ENCODE results near the gene CAMK2B. TPM values are rescaled to one million over a fixed set of nuclear protein-coding genes. Genes with fewer than 3 reads are reported as not detected.
A peak's percentile ranks its signal among the peaks of the same experiment; 100 is the strongest.

The CAMK2B gene
- total RNA-seq, 2 donors from 2014 or later, result 0.42 to 0.80 TPM

- DNase-seq, result no peak
- no peaks in the 10 kb centered on the region for H3K27me3 ChIP-seq
- no peak overlapping the region for H3K4me3 ChIP-seq
- no peak overlapping the region for H3K27ac ChIP-seq
- peaks cover 3% of the 10 kb centered on the region for H3K4me1 ChIP-seq
- H3K9ac ChIP-seq (ENCODE audit: low read depth in 2 of 2, low read length in 2 of 2), result no peak overlapping the region
- H3K36me3 ChIP-seq, result no peaks in the 10 kb centered on the region
- H3K9me3 ChIP-seq, result no peaks in the 10 kb centered on the region
- intact Hi-C loops (cut with DNase I), result no loop called here
- TF ChIP-seq, protein P1, sequence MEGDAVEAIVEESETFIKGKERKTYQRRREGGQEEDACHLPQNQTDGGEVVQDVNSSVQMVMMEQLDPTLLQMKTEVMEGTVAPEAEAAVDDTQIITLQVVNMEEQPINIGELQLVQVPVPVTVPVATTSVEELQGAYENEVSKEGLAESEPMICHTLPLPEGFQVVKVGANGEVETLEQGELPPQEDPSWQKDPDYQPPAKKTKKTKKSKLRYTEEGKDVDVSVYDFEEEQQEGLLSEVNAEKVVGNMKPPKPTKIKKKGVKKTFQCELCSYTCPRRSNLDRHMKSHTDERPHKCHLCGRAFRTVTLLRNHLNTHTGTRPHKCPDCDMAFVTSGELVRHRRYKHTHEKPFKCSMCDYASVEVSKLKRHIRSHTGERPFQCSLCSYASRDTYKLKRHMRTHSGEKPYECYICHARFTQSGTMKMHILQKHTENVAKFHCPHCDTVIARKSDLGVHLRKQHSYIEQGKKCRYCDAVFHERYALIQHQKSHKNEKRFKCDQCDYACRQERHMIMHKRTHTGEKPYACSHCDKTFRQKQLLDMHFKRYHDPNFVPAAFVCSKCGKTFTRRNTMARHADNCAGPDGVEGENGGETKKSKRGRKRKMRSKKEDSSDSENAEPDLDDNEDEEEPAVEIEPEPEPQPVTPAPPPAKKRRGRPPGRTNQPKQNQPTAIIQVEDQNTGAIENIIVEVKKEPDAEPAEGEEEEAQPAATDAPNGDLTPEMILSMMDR (IDR thresholded peaks at IDR 0.05), result no peak
These were observed 11.8 kb downstream of the CAMK2B start for GRCh38 chr7:44313621-44314031.

GRCh38 chr7:44313016-44313415 is 12.4 kb downstream of the CAMK2B start:
- peak; percentile 6 for DNase-seq
- no peaks in the 10 kb centered on the region for H3K9me3 ChIP-seq
- intact Hi-C loops (cut with DNase I), result no loop called here

GRCh38 chr7:44311561-44312495 is 13.6 kb downstream of the CAMK2B start:
- Histone ChIP-seq H3K27ac (no peak overlapping the region), H3K4me3 (no peak overlapping the region), H3K9ac (ENCODE audit: low read depth in 2 of 2, low read length in 2 of 2) (no peak overlapping the region), H3K9me3 (no peaks in the 10 kb centered on the region), H3K27me3 (no peaks in the 10 kb centered on the region), H3K36me3 (no peaks in the 10 kb centered on the region), H3K4me1 (peaks cover 3% of the 10 kb centered on the region)
- peak; percentile 6 for DNase-seq
- TF ChIP-seq, protein P1 (IDR thresholded peaks at IDR 0.05), result no peak
- intact Hi-C loops (cut with DNase I), result no loop called here

More at GRCh38 chr7:44313016-44313415, 12.4 kb downstream of the CAMK2B start:
- Histone ChIP-seq H3K4me1 (peaks cover 3% of the 10 kb centered on the region), H3K36me3 (no peaks in the 10 kb centered on the region), H3K27me3 (no peaks in the 10 kb centered on the region), H3K9ac (ENCODE audit: low read depth in 2 of 2, low read length in 2 of 2) (no peak overlapping the region), H3K27ac (no peak overlapping the region), H3K4me3 (no peak overlapping the region)
- TF ChIP-seq, protein P1 (IDR thresholded peaks at IDR 0.05), result no peak

DNA sequence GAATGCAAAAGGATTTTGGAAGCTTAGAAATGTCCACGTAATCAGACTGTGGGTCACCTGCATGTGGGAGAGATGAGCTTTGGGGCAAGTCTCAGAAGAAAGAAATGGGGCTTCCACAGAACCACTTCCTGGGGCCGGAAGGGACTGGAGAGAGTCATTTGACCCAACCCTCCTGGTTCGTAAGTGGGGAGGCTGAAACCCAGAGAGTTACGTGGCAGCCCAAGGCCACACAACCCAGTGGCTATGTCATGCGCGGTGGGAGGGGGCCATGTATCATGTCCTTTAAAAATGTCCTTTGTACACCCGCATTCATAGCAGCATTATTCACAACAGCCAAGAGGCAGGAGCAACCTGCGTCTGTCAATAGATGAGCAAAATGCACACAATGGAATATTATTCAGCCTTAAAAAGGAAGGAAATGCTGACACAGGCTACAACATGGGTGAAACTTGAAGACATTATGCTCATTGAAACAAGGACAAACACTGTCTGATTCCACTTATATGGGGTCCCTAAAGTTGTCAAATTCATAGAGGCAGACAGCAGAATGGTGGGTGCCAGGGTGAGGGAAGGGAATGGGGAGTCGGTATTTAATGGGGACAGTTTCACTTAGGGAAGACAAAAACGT is 15.1 kb downstream of the CAMK2B start:
- no peaks in the 10 kb centered on the region for H3K9me3 ChIP-seq
- H3K27me3 ChIP-seq, result no peaks in the 10 kb centered on the region
- DNase-seq, result peak; percentile 16
- no peak overlapping the region for H3K27ac ChIP-seq
- TF ChIP-seq, protein P1 (IDR thresholded peaks at IDR 0.05), result no peak
- intact Hi-C loops (cut with DNase I), result no loop called here
- H3K4me3 ChIP-seq, result no peak overlapping the region
- peaks cover 3% of the 10 kb centered on the region for H3K4me1 ChIP-seq
- H3K9ac ChIP-seq (ENCODE audit: low read depth in 2 of 2, low read length in 2 of 2), result no peak overlapping the region
- no peaks in the 10 kb centered on the region for H3K36me3 ChIP-seq

GRCh38 chr7:44309271-44310091 is 15.9 kb downstream of the CAMK2B start:
- DNase-seq, result peak; percentile 38
- no peak overlapping the region for H3K27ac ChIP-seq
- H3K4me1 ChIP-seq, result peaks cover 3% of the 10 kb centered on the region
- H3K4me3 ChIP-seq, result peak overlapping the region; percentile 32
- TF ChIP-seq, protein P1 (IDR thresholded peaks at IDR 0.05), result no peak
- intact Hi-C loops (cut with DNase I), result no loop called here
- H3K36me3 ChIP-seq, result no peaks in the 10 kb centered on the region
- H3K9ac ChIP-seq (ENCODE audit: low read depth in 2 of 2, low read length in 2 of 2), result peak overlapping the region in 1 of 2 donors; percentile 12
- H3K9me3 ChIP-seq, result no peaks in the 10 kb centered on the region
- H3K27me3 ChIP-seq, result no peaks in the 10 kb centered on the region
